Activated CD4-positive, alpha-beta memory T cell treated with anti-CD3 and anti-CD28 coated beads, Interleukin-2, amount 10 ng/mL, durations not matched to agents 7 days and 5 days (primary cell): ENCODE data around the gene RIGI. TPM values are rescaled to one million over a fixed set of nuclear protein-coding genes. Genes with fewer than 3 reads are reported as not detected.
A peak's percentile ranks its signal among the peaks of the same experiment; 100 is the strongest.

Experiments
- CTCF ChIA-PET: fragments of 350-600 bp; sonication (Branson Sonifier 250); formaldehyde crosslinking; loops from one replicate; lab custom pipeline; 2021; ENCODE audit warnings: antibody characterized with exemption, inconsistent platforms; lab: Charles Lee
- POLR2A ChIA-PET: fragments of 350-600 bp; sonication (Branson Sonifier 250); formaldehyde crosslinking; loops from one replicate; lab custom pipeline; 2021; ENCODE audit warnings: antibody characterized with exemption; lab: Charles Lee
- DNase-seq: peaks from one replicate; pipeline ENCODE4 v3.0.0-alpha.2; 2020
- H3K27ac Mint-ChIP-seq: one replicate; pipeline ENCODE4 v1.8.0; 2021; ENCODE audit warnings: mild to moderate bottlenecking, mixed read lengths
- H3K27me3 Mint-ChIP-seq: one replicate; pipeline ENCODE4 v1.8.0; 2021; ENCODE audit warnings: mixed read lengths
- H3K36me3 Mint-ChIP-seq: one replicate; pipeline ENCODE4 v1.8.0; 2021; ENCODE audit warnings: low read depth, mixed read lengths
- H3K4me1 Mint-ChIP-seq: one replicate; pipeline ENCODE4 v1.8.0; 2021; ENCODE audit warnings: mixed read lengths
- H3K4me3 Mint-ChIP-seq: one replicate; pipeline ENCODE4 v1.8.0; 2021; ENCODE audit warnings: mild to moderate bottlenecking, mixed read lengths
- H3K9me3 Mint-ChIP-seq: one replicate; pipeline ENCODE4 v1.8.0; 2021; ENCODE audit warnings: mixed read lengths
- total RNA-seq, 2 experiments: library from RNA; stranded (reverse); gene quantifications; one replicate each; pipeline ENCODE4 v1.2.3, GENCODE V29; 2021

RIGI gene
- total RNA-seq, result 10 to 100 TPM; 32.4 to 33.7 TPM

- Mint-ChIP-seq H3K36me3 (peaks cover 46% of the 10 kb centered on the region), H3K4me3 (peak within 1 kb of the TSS; percentile 96), H3K27ac (peak within 1 kb of the TSS; percentile 88), H3K4me1 (peaks cover 60% of the 10 kb centered on the region), H3K9me3 (peaks cover 11% of the 10 kb centered on the region), H3K27me3 (no peaks in the 10 kb centered on the region)
- DNase-seq, result peak; percentile 83
- ChIA-PET POLR2A (interaction anchor here (0.5 to 3.7 kb wide), 13 partner anchors 10 to 761 kb away, joined by 3 to 57 read pairs (median 5); partner anchors contain the start of genes ACO1, APTX, DNAJA1 and NDUFB6), CTCF (interaction anchor here (0.9 to 3.7 kb wide), 17 partner anchors 10 to 148 kb away, joined by 3 to 71 read pairs (median 5); partner anchors contain the start of genes ACO1, NDUFB6, SMIM27 and TOPORS)
Observed at GRCh38 chr9:32526041-32526706, at the start of gene RIGI. Gene RIGI, minus strand, starts transcription at chr9:32526196. Its CDS starts 30 bp downstream, at chr9:32526166.

DNA sequence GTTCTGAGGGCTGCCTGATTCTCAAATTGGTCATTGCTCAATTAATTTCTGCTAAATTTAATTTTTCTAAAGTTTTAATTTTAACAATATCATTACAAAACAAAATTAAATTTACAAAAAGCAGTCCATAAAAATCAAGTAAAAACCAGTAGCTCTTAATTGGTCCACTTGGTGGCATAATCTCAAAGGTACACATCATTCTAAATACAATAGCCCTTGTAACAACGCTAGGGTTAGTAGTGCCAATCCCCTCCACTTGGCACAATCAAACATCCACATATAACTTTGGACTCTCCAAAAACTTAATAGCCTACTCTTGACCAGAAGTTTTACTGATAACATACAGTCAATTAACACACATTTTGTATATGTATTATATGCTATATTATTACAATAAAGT, 48.9 kb upstream of the RIGI start:
- H3K4me1 Mint-ChIP-seq, result peaks cover 27% of the 10 kb centered on the region
- peaks cover 6% of the 10 kb centered on the region for H3K27me3 Mint-ChIP-seq
- DNase-seq, result no peak
- peaks cover 5% of the 10 kb centered on the region for H3K36me3 Mint-ChIP-seq
- POLR2A ChIA-PET, result no interaction called here
- H3K4me3 Mint-ChIP-seq, result no peak overlapping the region
- H3K9me3 Mint-ChIP-seq, result no peaks in the 10 kb centered on the region
- H3K27ac Mint-ChIP-seq, result no peak overlapping the region
- CTCF ChIA-PET, result interaction anchor here (1.0 to 11.8 kb wide), 4 partner anchors 24 to 394 kb away, joined by 3 to 416 read pairs (median 54); partner anchors contain the start of genes ACO1, SMIM27 and TOPORS

DNA sequence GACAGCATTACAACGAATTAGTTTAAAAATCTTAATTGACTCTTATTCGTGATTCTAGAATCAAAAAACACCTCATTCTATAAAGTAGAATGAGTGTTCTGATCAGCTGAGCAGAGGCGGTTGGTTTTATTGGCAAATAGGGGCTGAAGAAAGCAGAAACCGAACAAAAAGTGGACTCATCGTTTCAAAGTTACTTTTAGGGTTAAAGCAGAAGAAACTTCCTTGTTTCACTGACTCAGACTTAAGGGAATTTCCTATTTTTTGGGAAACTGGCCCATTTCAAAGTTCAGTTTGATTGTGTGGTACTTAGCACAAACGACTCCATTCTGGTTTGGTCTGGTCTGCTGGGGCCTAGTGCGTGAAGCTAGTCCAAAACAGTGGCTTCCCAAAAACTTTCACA, 47.8 kb upstream of the RIGI start:
- Mint-ChIP-seq H3K4me1 (peaks cover 28% of the 10 kb centered on the region), H3K36me3 (peaks cover 5% of the 10 kb centered on the region), H3K9me3 (no peaks in the 10 kb centered on the region), H3K27me3 (peaks cover 3% of the 10 kb centered on the region), H3K27ac (peak overlapping the region; percentile 96), H3K4me3 (peak overlapping the region; percentile 97)
- DNase-seq, result no peak
- POLR2A ChIA-PET, result interaction anchor here (1.2 to 2.9 kb wide), 6 partner anchors 10 to 451 kb away, joined by 5 to 36 read pairs (median 12); partner anchors contain the start of genes ACO1, DNAJA1, RIGI and SMIM27
- CTCF ChIA-PET, result interaction anchor here (1.0 to 11.8 kb wide), 6 partner anchors 8 to 396 kb away, joined by 3 to 416 read pairs (median 43); partner anchors contain the start of genes ACO1, RIGI, SMIM27 and TOPORS

DNA sequence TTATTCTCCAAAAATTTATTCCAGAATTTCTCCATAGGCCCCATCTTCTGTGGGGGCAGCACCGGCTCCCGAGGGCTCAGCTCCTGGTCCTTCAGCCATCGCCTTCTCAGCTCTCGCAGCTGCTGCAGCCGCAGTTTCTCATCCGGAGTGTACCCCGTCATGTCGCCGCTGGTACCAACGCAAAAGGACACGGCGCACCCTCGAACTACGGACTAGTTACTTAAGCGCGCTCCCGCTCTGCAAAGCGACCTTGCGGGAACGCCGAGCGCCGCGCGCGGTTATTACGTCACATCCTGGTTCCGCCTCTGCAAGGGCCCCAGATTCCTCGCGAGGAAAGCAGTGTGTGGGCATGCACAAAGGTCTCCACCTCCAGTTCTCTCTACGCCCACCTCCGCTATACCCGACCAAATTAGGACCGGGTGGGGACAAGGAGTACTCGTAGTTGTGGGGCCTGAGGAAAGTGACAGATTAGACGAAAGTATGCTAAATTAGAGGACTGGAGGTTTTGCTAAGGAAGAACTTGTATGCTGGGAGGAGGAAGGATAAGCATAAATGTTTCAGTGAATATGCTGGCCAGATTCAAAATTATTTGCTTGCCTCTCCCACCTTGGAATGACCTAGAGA, 47.0 kb upstream of the RIGI start, which contains the start of gene NDUFB6:
Gene NDUFB6 (minus strand): TSS at position 260 of the 624 bp plus-strand sequence. CDS start 99 bp downstream, at position 161.
- Mint-ChIP-seq H3K4me1 (peaks cover 28% of the 10 kb centered on the region), H3K27ac (peak within 1 kb of the TSS; percentile 96), H3K27me3 (peaks cover 1% of the 10 kb centered on the region), H3K9me3 (no peaks in the 10 kb centered on the region), H3K4me3 (peak within 1 kb of the TSS; percentile 97), H3K36me3 (peaks cover 9% of the 10 kb centered on the region)
- peak; percentile 96 for DNase-seq
- CTCF ChIA-PET, result interaction anchor here (1.1 to 11.8 kb wide), 8 partner anchors 9 to 195 kb away, joined by 6 to 416 read pairs (median 23); partner anchors contain the start of genes ACO1, RIGI, SMIM27 and TOPORS
- POLR2A ChIA-PET, result interaction anchor here (1.0 to 2.9 kb wide), 8 partner anchors 9 to 452 kb away, joined by 3 to 36 read pairs (median 6); partner anchors contain the start of genes ACO1, DNAJA1, RIGI and SMIM27

- Mint-ChIP-seq H3K27ac (peak overlapping the region; percentile 96), H3K4me1 (peaks cover 28% of the 10 kb centered on the region), H3K9me3 (no peaks in the 10 kb centered on the region), H3K27me3 (peaks cover 1% of the 10 kb centered on the region), H3K4me3 (peak overlapping the region; percentile 97), H3K36me3 (peaks cover 15% of the 10 kb centered on the region)
- CTCF ChIA-PET, result interaction anchor here (0.6 to 11.8 kb wide), 20 partner anchors 8 to 198 kb away, joined by 3 to 416 read pairs (median 6); partner anchors contain the start of genes ACO1, RIGI, SMIM27 and TOPORS
- DNase-seq, result peak; percentile 81
- POLR2A ChIA-PET, result interaction anchor here (0.9 to 2.9 kb wide), 12 partner anchors 8 to 471 kb away, joined by 3 to 36 read pairs (median 5); partner anchors contain the start of genes ACO1, DNAJA1, RIGI and SMIM27
Observed at GRCh38 chr9:32571969-32572899, 46.2 kb upstream of the RIGI start.

GRCh38 chr9:32570262-32570661, 44.3 kb upstream of the RIGI start:
- Mint-ChIP-seq H3K9me3 (no peaks in the 10 kb centered on the region), H3K27me3 (no peaks in the 10 kb centered on the region), H3K27ac (peak overlapping the region; percentile 46), H3K36me3 (peaks cover 28% of the 10 kb centered on the region), H3K4me1 (peaks cover 34% of the 10 kb centered on the region), H3K4me3 (no peak overlapping the region)
- ChIA-PET CTCF (no interaction called here), POLR2A (no interaction called here)
- DNase-seq, result no peak

GRCh38 chr9:32566770-32567169, 40.8 kb upstream of the RIGI start:
- Mint-ChIP-seq H3K27ac (no peak overlapping the region), H3K9me3 (no peaks in the 10 kb centered on the region), H3K36me3 (peaks cover 37% of the 10 kb centered on the region), H3K4me3 (no peak overlapping the region), H3K4me1 (peaks cover 20% of the 10 kb centered on the region), H3K27me3 (no peaks in the 10 kb centered on the region)
- POLR2A ChIA-PET, result interaction anchor here (1.7 kb wide), 2 partner anchors 12 to 17 kb away, joined by 7 to 10 read pairs; no protein-coding TSS in a partner anchor
- DNase-seq, result no peak
- CTCF ChIA-PET, result interaction anchor here (0.8 to 2.8 kb wide), 4 partner anchors 14 to 188 kb away, joined by 5 to 19 read pairs (median 8); partner anchors contain the start of genes RIGI and SMIM27

GRCh38 chr9:32565967-32566366, 40.0 kb upstream of the RIGI start:
- ChIA-PET POLR2A (interaction anchor here (1.7 kb wide), 2 partner anchors 12 to 16 kb away, joined by 7 to 10 read pairs; no protein-coding TSS in a partner anchor), CTCF (interaction anchor here (0.8 to 2.8 kb wide), 4 partner anchors 14 to 187 kb away, joined by 5 to 19 read pairs (median 8); partner anchors contain the start of genes RIGI and SMIM27)
- Mint-ChIP-seq H3K4me1 (peaks cover 15% of the 10 kb centered on the region), H3K27me3 (no peaks in the 10 kb centered on the region), H3K9me3 (no peaks in the 10 kb centered on the region), H3K36me3 (peaks cover 41% of the 10 kb centered on the region), H3K27ac (no peak overlapping the region), H3K4me3 (no peak overlapping the region)
- no peak for DNase-seq

DNA sequence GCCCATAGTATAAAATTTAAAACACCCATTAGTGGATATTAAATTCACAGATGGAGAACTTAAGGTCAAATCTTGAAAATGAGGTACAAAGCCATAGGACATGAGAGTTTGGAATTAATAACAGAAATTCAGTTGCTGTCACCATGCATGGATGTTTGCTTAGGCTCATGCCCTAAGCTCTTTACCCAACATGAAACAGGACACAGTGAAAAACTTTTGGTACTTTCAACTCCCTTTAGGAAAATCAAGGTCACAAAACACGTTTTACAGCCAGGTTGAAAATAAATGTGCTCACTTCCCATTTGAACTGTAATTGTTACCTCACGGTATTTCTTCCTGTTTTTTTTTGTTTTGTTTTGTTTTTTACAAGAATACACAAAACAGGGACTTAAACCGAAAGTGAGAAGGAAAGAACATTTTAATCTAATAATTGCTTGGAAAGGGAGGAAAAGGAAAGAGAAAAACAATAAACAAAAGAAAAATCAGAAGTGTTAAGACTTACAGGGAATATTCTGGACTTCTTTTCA, 32.5 kb upstream of the RIGI start:
- Mint-ChIP-seq H3K27ac (no peak overlapping the region), H3K36me3 (peaks cover 8% of the 10 kb centered on the region), H3K9me3 (no peaks in the 10 kb centered on the region), H3K27me3 (no peaks in the 10 kb centered on the region), H3K4me3 (no peak overlapping the region), H3K4me1 (peaks cover 17% of the 10 kb centered on the region)
- ChIA-PET POLR2A (no interaction called here), CTCF (interaction anchor here (2.6 kb wide), 1 partner anchor 14 kb away, joined by 10 read pairs; the partner anchor contains the start of gene NDUFB6)
- no peak for DNase-seq

DNA sequence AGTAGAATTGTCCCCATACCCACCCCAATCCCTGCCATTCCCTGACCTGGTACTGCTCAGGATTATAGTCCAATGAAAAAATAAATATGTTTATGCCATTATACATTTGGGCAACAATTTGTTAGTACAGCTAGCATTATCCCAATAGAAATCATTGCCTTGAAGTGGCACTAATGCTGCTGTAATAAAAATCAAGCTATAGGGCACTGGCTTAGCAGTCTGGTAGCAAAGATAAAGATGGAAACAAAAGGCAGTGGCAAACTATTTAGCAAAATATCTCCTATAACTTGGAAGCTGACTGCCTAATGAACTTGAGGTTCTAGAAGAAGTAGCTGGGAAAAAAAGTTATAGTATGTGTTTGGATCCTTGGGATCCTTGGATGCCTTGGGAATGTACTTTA, 28.6 kb upstream of the RIGI start:
- no peak overlapping the region for H3K27ac Mint-ChIP-seq
- POLR2A ChIA-PET, result interaction anchor here (1.4 to 1.9 kb wide), 2 partner anchors 12 to 170 kb away, joined by 3 to 10 read pairs; partner anchors contain the start of gene ACO1

GRCh38 chr9:32554107-32554506, 28.1 kb upstream of the RIGI start:
- no peaks in the 10 kb centered on the region for H3K9me3 Mint-ChIP-seq
- no peaks in the 10 kb centered on the region for H3K27me3 Mint-ChIP-seq
- no peak overlapping the region for H3K27ac Mint-ChIP-seq
- ChIA-PET POLR2A (interaction anchor here (1.9 kb wide), 1 partner anchor 12 kb away, joined by 10 read pairs; no protein-coding TSS in a partner anchor), CTCF (interaction anchor here (1.2 to 5.1 kb wide), 3 partner anchors 18 to 178 kb away, joined by 3 to 41 read pairs (median 7); no protein-coding TSS in a partner anchor)
- H3K4me3 Mint-ChIP-seq, result no peak overlapping the region
- H3K36me3 Mint-ChIP-seq, result peaks cover 5% of the 10 kb centered on the region
- no peak for DNase-seq
- H3K4me1 Mint-ChIP-seq, result peaks cover 33% of the 10 kb centered on the region

More for the DNA sequence above, 28.6 kb upstream of the RIGI start:
- CTCF ChIA-PET, result interaction anchor here (1.2 to 1.4 kb wide), 2 partner anchors 17 to 178 kb away, joined by 3 to 7 read pairs; no protein-coding TSS in a partner anchor
- no peak overlapping the region for H3K4me3 Mint-ChIP-seq
- DNase-seq, result no peak
- no peaks in the 10 kb centered on the region for H3K9me3 Mint-ChIP-seq
- H3K36me3 Mint-ChIP-seq, result peaks cover 2% of the 10 kb centered on the region
- no peaks in the 10 kb centered on the region for H3K27me3 Mint-ChIP-seq
- H3K4me1 Mint-ChIP-seq, result peaks cover 32% of the 10 kb centered on the region
